GM12878 (cell line): ENCODE results near the gene CD101. TPM values are rescaled to one million over a fixed set of nuclear protein-coding genes. Genes with fewer than 3 reads are reported as not detected.
A peak's percentile ranks its signal among the peaks of the same experiment; 100 is the strongest.

ENCODE experiments used
- ATAC-seq: fragments of 200-7000 bp; cut with Tn5 transposase; 3 replicates; pipeline ENCODE4 v1.9.1; 2020; ENCODE audit warnings: mild to moderate bottlenecking, moderate library complexity
- BruUV-seq: library from RNA; stranded (reverse); fragments of 400-500 nt; replicated peaks from 2 replicates; lab custom pipeline; 2021; lab: Mats Ljungman, UMichigan
- CTCF ChIA-PET: fragments of 300-600 bp; sonication (Branson Sonifier 250); formaldehyde crosslinking; extraction: SDS; loops from one replicate; lab custom pipeline; 2021; ENCODE audit warnings: inconsistent platforms; lab: Yijun Ruan, JAX
- POLR2A ChIA-PET: fragments of 350-600 bp; formaldehyde crosslinking; extraction: SDS; loops from one replicate; lab custom pipeline; 2021; ENCODE audit warnings: inconsistent platforms; lab: Charles Lee
- RAD21 ChIA-PET: fragments of 300-600 bp; sonication (Branson Sonifier 250); formaldehyde crosslinking; loops from one replicate; lab custom pipeline; 2023; ENCODE audit warnings: antibody characterized with exemption; ENCODE audit not compliant: unreplicated experiment; lab: Charles Lee
- SMC1A ChIA-PET: fragments of 300-600 bp; sonication (Branson Sonifier 250); formaldehyde crosslinking; loops from one replicate; lab custom pipeline; 2023; ENCODE audit not compliant: unreplicated experiment, uncharacterized antibody; lab: Charles Lee
- DNase-seq: peaks from one replicate; pipeline ENCODE4 v3.0.0-alpha.2; 2011; ENCODE audit warnings: low read depth, low spot score
- FAIRE-seq: peaks from 3 replicates; lab custom pipeline; 2011; peaks lifted over from hg19 to GRCh38; lab: Jason Lieb, UNC
- H2AFZ ChIP-seq: 2 replicates; pipeline ENCODE4 v1.6.0; 2011; ENCODE audit warnings: low read depth, low read length, control low read depth; ENCODE audit not compliant: control insufficient read depth
- H3K27ac ChIP-seq: 2 replicates; pipeline ENCODE4 v1.5.1; 2011; ENCODE audit warnings: control low read depth; ENCODE audit not compliant: control insufficient read depth, insufficient read depth
- H3K27me3 ChIP-seq, 2 experiments: replicated peaks in 1 of 2; 2 replicates each; pipeline versions ENCODE4 v1.6.0 to v1.6.1; 2011; ENCODE audit warnings: low read length in 1 of 2; ENCODE audit not compliant: control insufficient read depth in 2 of 2, insufficient read depth in 2 of 2
- H3K36me3 ChIP-seq, 2 experiments: 2 replicates each; pipeline ENCODE4 v1.5.1; 2011; ENCODE audit warnings: low read length in 1 of 2; ENCODE audit not compliant: control insufficient read depth in 2 of 2, insufficient read depth in 2 of 2
- H3K4me1 ChIP-seq: 2 replicates; pipeline ENCODE4 v1.6.1; 2011; ENCODE audit warnings: mild to moderate bottlenecking, low read length, moderate library complexity, mixed read lengths; ENCODE audit not compliant: control insufficient read depth, insufficient read depth
- H3K4me2 ChIP-seq: 2 replicates; pipeline ENCODE4 v1.6.0; 2011; ENCODE audit warnings: control low read depth; ENCODE audit not compliant: control insufficient read depth, insufficient read depth
- H3K4me3 ChIP-seq: fragments of 200-600 bp; sonication (generic); 2 replicates; pipeline ENCODE4 v1.5.1; 2016
- H3K79me2 ChIP-seq: 2 replicates; pipeline ENCODE4 v1.6.0; 2011; ENCODE audit warnings: low read length; ENCODE audit not compliant: control insufficient read depth, insufficient read depth
- H3K9ac ChIP-seq: 2 replicates; pipeline ENCODE4 v1.8.0; 2011; ENCODE audit warnings: low read length, control low read depth, mixed read lengths; ENCODE audit not compliant: control insufficient read depth, insufficient read depth
- H3K9me3 ChIP-seq: replicated peaks from 3 replicates; pipeline ENCODE4 v1.5.1; 2011; ENCODE audit warnings: mild to moderate bottlenecking, low read length; ENCODE audit not compliant: control insufficient read depth, insufficient read depth
- H4K20me1 ChIP-seq: 2 replicates; pipeline ENCODE4 v1.6.0; 2011; ENCODE audit not compliant: control insufficient read depth, insufficient read depth
- BHLHE40 ChIP-seq, 2 experiments: fragments of 450-650 bp in 1 of 2; IDR thresholded peaks; 2 replicates each; pipeline ENCODE4 v1.6.1; 2011 to 2017; ENCODE audit warnings: low read depth in 2 of 2, borderline replicate concordance in 1 of 2, improper control_type of control experiment in 1 of 2, low read length in 1 of 2, mild to moderate bottlenecking in 1 of 2
- BMI1 ChIP-seq: fragments of 450-650 bp; IDR thresholded peaks from 2 replicates; pipeline ENCODE4 v1.6.1; 2016; ENCODE audit warnings: mild to moderate bottlenecking, moderate library complexity, borderline replicate concordance
- IKZF1 ChIP-seq: fragments of 450-650 bp; conservative IDR thresholded peaks from 2 replicates; pipeline ENCODE4 v1.6.1; 2017; ENCODE audit warnings: antibody characterized with exemption, mild to moderate bottlenecking
- POU2F2 ChIP-seq: IDR thresholded peaks from 3 replicates; pipeline ENCODE4 v1.6.1; 2011; ENCODE audit warnings: low read depth, mild to moderate bottlenecking, low read length, borderline replicate concordance
- RAD51 ChIP-seq: fragments of 450-650 bp; IDR thresholded peaks from 2 replicates; pipeline ENCODE4 v1.6.1; 2016; ENCODE audit warnings: moderate library complexity, mild to moderate bottlenecking, inconsistent platforms
- RFX5 ChIP-seq: IDR thresholded peaks from 2 replicates; pipeline ENCODE4 v1.6.1; 2011; ENCODE audit warnings: low read depth, low read length, improper control_type of control experiment
- RUNX3 ChIP-seq: IDR thresholded peaks from 2 replicates; pipeline ENCODE4 v1.6.1; 2012; ENCODE audit warnings: low read length, inconsistent platforms
- SUZ12 ChIP-seq: fragments of 200-600 bp; sonication (generic); IDR thresholded peaks from one replicate; pipeline ENCODE4 v1.6.1; 2018; ENCODE audit warnings: antibody characterized with exemption, mild to moderate bottlenecking; ENCODE audit not compliant: unreplicated experiment
- ZNF217 ChIP-seq: fragments of 450-650 bp; IDR thresholded peaks from 2 replicates; pipeline ENCODE4 v1.6.1; 2017; ENCODE audit warnings: antibody characterized with exemption, mild to moderate bottlenecking
- ZSCAN29 ChIP-seq: fragments of 450-650 bp; IDR thresholded peaks from 2 replicates; pipeline ENCODE4 v1.6.1; 2017; ENCODE audit warnings: mild to moderate bottlenecking, moderate library complexity
- WGBS: methylation state at CpG from one replicate; pipeline ENCODE4 v1.1.6; 2016; ENCODE audit warnings: low lambda C conversion rate; ENCODE audit not compliant: insufficient replicate concordance, insufficient coverage; ENCODE audit errors: missing lambda C conversion rate; 5-methylcytosine and 5-hydroxymethylcytosine counted together
- in situ Hi-C: fragments of 300-500 bp; cut with MboI; formaldehyde crosslinking; loops from 9 replicates; pipeline ENCODE4 v1.14.3; 2018; ENCODE audit warnings: mixed read lengths
- intact Hi-C: fragments of 100-400 bp; cut with micrococcal nuclease; formaldehyde crosslinking; loops from one replicate; pipeline ENCODE4 v1.14.2; 2022; ENCODE audit not compliant: unreplicated experiment
- polyA plus RNA-seq, 11 experiments: library from polyadenylated mRNA; depleted of rRNA in 4 of 11; unstranded in 6 of 11; stranded (reverse) in 5 of 11; fragments of >200 nt; fragmentation: Nextera tagmentation in 4 of 11; fragmentation: Illumina TruSeq in 1 of 11; extraction: Ambion mirVana in 4 of 11; extraction: Trizol in 1 of 11; gene quantifications; 1 replicate in 1 of 11; 2 replicates in 10 of 11; pipeline versions ENCODE4 v1.2.1 to v1.2.3, GENCODE V29; 2011 to 2016; ENCODE audit warnings: inconsistent platforms in 2 of 11, missing spikeins in 2 of 11, low read depth in 1 of 11
- total RNA-seq, 4 experiments: library from RNA; depleted of rRNA in 3 of 4; stranded (reverse); fragments of >200 nt in 3 of 4; fragmentation: Illumina TruSeq in 1 of 4; extraction: Trizol in 1 of 4; gene quantifications; 2 replicates each; pipeline versions ENCODE4 v1.2.1 to v1.2.3, GENCODE V29; 2013 to 2021

Gene CD101
- total and polyA plus RNA-seq, 10 of the 15 experiments (the other 5 are each of a cell fraction or from before 2014, with no cell fraction given), result 0.56 to 7.9 (median 2.9) TPM

DNA sequence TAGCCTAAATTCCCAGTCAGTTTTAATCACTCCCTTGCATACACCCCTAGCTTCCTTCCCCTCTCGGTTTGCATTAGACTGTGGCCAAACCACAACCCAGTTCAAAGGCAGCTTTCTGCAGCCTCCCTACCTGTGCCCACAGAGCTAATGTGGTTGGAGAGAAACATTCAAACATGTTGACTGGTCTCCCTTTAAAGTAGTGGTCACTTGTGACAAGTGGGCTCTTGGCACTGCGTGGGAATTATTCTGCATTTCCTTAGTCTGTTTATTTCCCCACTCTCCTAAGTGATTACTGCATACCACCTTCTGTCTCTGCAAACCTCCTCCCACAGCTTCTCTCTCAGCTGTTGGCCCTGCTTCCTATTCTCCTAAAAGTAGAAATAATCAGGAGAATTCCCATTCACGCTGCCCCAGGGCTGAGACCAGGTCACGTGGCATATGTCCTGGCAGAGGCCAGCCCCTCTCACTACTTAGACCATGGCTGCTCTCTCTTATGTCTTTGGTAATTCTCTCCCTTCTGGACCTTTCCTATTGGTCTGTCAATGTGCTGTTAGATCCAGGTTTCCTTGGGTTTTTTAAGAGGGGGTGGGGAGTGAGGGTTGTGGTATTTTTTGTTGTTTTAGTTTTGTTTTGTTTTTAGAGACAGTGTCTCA is 38.4 kb upstream of the CD101 start:
- ChIA-PET POLR2A (interaction anchor here (0.7 kb wide), 1 partner anchor 34 kb away, joined by 3 read pairs; no protein-coding TSS in a partner anchor), SMC1A (interaction anchor here (1.0 to 1.7 kb wide), 4 partner anchors 18 to 34 kb away, joined by 3 to 5 read pairs (median 4); no protein-coding TSS in a partner anchor), CTCF (no interaction called here), RAD21 (interaction anchor here (1.1 kb wide), 1 partner anchor 32 kb away, joined by 3 read pairs; no protein-coding TSS in a partner anchor)
- no peak overlapping the region for H2AFZ ChIP-seq
- in situ Hi-C loops, result no loop called here
- H3K4me2 ChIP-seq, result no peak overlapping the region
- H3K9me3 ChIP-seq, result no peaks in the 10 kb centered on the region
- H3K9ac ChIP-seq, result no peak overlapping the region
- no peak overlapping the region for H3K4me3 ChIP-seq
- no peaks in the 10 kb centered on the region for H4K20me1 ChIP-seq
- WGBS, result 0% methylated on average over 4 of the region's 4 CpGs
- intact Hi-C loops, result no loop called here
- ATAC-seq (peak; percentile 66), DNase-seq (no peak), FAIRE-seq (no peak)
- no peaks in the 10 kb centered on the region for H3K4me1 ChIP-seq
- 0 out of 4 replicates have a peak, but pooled peaks cover 0 to 3% of the 10 kb centered on the region in 2 experiments for H3K27me3 ChIP-seq
- H3K79me2 ChIP-seq, result no peaks in the 10 kb centered on the region
- H3K27ac ChIP-seq, result no peak overlapping the region
- no TSS peak for BruUV-seq
- H3K36me3 ChIP-seq, result no peaks in the 10 kb centered on the region
- TF ChIP-seq IKZF1, result 0 out of 2 replicates have a peak, but pooled peaks have one; percentile 16
- TF ChIP-seq ZNF217, result no peak
- TF ChIP-seq RAD51, result 0 out of 2 replicates have a peak, but pooled peaks have one; percentile 20
- TF ChIP-seq RFX5, result no peak
- peak in 1 of 2 experiments; percentile 4; a peak in 1 of 4 replicates for TF ChIP-seq BHLHE40 (IDR thresholded peaks at IDR 0.05; ENCODE audit: borderline replicate concordance in 1 of 2, low read depth in 2 of 2, low read length in 1 of 2)
- TF ChIP-seq BMI1, result no peak
- peak; percentile 61 for TF ChIP-seq RUNX3
- TF ChIP-seq ZSCAN29, result no peak
- no peak for TF ChIP-seq POU2F2
- TF ChIP-seq SUZ12, result no peak
- TF ChIP-seq, all 136 proteins: peak for 4
